ENCODE measurements around the gene MAPK7.

MAPK7 gene

DNA sequence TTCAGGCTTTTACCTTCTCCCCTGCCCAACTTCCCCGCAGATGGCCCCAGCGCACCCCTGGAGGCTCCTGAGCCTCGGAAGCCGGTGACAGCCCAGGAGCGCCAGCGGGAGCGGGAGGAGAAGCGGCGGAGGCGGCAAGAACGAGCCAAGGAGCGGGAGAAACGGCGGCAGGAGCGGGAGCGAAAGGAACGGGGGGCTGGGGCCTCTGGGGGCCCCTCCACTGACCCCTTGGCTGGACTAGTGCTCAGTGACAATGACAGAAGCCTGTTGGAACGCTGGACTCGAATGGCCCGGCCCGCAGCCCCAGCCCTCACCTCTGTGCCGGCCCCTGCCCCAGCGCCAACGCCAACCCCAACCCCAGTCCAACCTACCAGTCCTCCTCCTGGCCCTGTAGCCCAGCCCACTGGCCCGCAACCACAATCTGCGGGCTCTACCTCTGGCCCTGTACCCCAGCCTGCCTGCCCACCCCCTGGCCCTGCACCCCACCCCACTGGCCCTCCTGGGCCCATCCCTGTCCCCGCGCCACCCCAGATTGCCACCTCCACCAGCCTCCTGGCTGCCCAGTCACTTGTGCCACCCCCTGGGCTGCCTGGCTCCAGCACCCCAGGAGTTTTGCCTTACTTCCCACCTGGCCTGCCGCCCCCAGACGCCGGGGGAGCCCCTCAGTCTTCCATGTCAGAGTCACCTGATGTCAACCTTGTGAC is 3.6 kb downstream of the MAPK7 start:
- DNase-seq, result no peak

DNA sequence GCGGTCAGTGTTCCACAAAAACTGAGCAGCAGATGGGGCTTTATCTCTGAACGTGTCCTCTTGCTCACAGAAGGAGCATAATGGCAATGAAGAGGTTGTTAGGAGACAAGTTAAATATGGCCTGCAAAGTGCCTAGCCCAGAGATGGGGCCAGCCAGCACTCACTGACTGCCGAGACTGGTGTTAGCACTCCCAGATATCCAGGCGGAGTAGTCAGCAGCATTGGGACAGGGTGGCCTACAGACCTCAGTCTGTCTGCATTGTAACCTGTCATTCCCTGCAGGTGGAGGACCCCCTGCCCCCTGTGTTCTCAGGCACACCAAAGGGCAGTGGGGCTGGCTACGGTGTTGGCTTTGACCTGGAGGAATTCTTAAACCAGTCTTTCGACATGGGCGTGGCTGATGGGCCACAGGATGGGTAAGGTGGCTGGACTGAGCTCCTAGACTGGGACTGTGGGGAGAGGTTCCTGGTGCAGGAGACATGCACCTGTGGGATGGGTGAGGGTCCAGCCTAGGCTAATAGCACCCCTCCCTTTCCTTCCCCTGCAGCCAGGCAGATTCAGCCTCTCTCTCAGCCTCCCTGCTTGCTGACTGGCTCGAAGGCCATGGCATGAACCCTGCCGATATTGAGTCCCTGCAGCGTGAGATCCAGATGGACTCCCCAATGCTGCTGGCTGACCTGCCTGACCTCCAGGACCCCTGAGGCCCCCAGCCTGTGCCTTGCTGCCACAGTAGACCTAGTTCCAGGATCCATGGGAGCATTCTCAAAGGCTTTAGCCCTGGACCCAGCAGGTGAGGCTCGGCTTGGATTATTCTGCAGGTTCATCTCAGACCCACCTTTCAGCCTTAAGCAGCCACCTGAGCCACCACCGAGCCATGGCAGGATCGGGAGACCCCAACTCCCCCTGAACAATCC is 4.5 kb downstream of the MAPK7 start:
- DNase-seq, result no peak

DNA sequence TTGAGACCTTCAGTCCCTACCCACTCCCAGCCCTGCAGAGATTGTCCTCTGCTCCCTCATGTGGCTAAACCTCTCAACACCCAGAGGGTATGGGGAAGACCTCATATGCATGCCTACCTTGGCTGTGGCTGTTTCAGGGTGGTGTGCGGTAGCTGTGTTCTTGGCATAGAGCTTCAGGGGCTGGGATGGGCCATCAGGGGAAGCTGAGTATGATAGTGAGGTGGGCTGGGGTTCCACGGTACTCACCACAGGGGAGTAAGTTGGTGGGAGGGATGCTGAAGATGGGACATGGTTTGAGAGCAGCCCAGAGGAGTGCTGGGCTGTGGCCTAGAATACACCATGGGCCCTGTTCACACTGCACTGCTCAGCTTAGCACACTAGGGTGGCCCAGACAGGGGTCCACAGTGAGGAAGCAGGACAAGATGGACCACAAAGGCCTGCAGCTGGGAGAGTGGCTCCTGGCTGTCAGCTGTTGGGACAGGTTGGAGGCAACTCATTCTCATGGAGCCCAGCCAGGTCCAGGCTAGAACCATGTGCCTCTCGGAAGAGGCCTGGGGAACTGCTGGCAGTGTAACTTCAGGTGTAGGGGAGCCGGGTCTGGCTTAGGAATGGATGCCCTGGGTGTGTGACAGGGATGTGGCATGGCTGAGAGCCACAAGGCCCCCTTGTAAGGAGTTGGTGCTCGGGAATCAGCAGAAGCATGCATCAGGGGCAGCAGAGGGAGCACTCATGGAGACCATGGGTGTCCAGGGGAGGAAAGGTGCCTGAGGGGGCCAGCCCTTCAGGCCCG is 5.6 kb downstream of the MAPK7 start:
- no peak for DNase-seq

- no peak for DNase-seq
These were observed 6.6 kb downstream of the MAPK7 start for GRCh38 chr17:19384723-19385391.

GRCh38 chr17:19385521-19385983 is 7.3 kb downstream of the MAPK7 start:
- no peak for DNase-seq

DNA sequence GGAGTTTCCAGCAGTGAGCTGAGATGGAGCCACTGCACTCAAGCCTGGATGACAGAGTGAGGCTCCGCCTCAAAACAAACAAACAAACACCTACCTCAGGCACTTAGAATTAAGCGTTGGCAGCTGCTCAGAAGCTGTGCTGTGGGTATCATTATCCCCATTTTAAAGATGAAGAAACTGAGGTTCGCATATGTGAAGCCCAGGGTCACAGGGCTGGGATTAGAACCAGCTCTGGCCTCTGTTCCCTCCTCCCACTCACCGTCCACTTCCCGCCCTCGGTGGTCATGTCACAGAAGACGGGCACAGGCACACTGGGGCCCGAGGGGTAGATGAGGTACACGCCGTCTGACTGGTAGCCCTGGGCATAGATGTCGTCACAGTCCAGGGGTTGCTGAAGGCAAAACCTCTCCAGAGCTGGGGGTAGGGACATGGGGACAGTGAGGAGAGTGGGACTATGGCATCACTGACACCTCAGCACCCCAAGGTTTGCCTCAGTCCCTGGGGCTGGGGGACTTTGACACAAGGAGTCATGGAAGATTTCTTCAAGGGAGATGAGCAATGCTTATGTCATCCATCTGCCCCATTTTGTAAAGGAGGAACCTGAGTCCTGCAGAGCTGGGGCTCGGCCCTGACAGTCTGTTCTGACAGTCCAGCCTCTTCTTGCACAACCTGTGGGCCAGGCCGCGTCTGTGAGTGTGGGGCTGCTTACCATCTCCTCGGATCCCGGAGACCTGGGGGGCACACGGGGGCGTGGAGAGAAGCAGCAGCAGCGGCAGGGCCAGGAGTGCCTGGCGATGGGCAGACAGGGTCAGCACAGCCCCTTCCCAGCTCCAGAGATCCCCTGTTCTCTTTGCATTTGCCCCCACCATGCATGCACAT is 8.0 kb downstream of the MAPK7 start:
- DNase-seq, result no peak

- no peak for DNase-seq
These were observed 8.9 kb downstream of the MAPK7 start, which contains the start of gene MFAP4 for GRCh38 chr17:19386974-19387920. Gene MFAP4 (minus strand): TSS chr17:19387190. CDS start chr17:19387155, 35 bp downstream.

- DNase-seq, result no peak
These were observed 9.7 kb downstream of the MAPK7 start for GRCh38 chr17:19387921-19388521.

DNA sequence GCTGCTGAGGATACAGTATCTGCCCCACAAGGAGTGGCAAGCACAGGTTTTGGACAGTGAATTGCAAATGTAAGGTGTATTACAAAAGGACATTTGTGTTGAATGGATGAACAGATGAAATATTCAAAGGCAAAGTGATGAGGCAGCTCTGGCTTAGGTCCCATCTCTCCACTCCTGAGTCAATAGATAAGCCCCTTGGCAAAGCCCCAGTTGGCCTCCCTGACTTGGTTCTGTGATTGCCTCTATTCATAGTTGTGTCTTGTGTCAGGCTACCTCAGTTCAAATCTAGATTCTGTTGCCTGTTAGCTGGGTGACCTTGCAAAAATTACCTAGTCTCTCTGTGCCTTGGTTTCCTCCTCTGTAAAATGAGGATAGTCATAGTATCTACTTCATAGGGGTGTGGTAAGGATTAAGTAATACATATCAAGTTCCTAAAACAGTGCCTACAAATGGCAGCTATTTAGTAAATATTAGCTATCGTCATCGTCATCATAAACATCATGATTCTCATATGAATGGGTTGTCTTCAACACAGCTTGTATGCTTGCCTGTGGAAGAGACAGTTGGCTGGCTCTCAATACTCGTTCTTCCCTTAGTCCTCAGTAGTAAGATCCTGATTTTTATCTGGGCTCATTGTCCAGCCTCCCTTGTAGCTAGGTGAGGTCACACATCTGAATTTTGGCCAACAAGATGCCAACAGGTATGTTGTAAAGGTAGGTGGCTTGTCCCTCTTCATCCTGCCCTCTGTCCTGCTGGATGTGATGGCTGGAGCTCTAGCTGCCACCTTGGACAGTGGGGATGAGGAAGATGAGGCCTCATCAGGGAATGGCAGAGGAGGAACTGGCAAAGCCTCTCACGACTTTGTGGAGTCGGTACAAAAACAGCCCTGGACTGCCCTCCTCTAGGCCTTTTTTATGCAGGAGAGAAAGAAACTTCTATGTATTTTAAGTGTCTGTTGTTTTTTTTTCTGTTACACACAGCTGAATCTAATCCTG is 10.8 kb downstream of the MAPK7 start:
- DNase-seq, result no peak

GRCh38 chr17:19390951-19391350 is 12.7 kb downstream of the MAPK7 start:
- no peak for DNase-seq

DNA sequence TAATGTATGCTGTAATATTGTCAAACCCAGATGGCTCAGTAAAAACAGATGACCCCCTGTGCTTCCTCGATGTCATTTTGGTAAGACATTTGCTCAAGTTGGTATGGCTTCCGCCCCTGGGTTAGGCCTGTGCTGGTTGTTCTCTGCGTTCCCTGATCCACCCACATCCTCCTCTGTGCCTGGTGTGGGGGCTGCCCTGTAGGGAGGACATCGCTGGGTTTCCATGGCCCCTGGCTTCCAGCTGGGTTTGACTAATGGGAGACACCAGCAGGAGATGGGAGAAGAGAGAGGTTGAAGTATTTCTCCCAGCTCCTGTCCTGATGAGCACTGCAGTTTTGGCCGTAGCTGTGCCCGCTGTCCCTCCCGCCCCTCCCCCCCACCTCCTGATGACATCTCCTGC is 13.1 kb downstream of the MAPK7 start:
- DNase-seq, result no peak

GRCh38 chr17:19392303-19392702 is 14.0 kb downstream of the MAPK7 start:
- no peak for DNase-seq

GRCh38 chr17:19397556-19398041 is 19.3 kb downstream of the MAPK7 start:
- DNase-seq, result no peak

DNA sequence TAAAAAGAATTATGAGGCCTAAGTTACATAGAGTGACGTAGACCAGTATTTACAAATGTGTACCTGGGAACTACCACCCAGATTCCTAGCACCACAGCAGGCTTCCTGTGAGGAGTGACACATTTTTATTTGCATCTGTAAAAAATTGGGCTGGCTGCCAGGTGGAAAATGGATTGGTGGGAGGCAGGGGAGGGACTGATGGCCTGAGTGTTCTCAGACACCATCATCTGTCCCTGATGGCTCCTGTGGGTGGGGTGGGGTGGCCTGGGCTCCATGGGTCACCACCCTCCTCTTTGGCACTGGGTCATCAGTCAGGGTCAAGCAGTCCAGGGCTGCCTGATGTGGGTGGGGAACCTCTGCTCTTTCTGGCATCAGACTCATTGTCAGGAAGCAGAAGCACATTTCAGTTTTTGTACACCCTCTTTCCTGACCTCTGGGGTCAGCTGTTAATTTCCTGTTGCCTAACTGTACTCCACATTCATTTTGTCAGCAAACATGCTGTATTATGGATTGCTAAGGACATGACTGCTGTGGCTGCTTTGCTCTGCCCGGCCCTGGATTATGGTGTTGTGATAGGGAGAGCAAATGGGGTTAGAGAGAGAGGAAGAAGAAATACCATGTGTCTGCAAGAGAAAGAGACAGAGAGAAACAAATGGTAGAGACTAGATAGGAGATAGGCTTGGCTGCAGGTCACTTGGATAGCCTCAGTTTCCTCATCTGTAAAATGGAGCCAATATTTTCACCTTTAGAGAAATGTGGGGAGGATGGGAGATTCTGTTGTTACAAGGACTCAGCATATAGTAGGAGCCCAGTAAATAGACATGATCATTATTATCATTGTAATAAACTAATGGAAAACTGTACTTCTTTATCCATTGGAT is 20.2 kb downstream of the MAPK7 start:
- DNase-seq, result no peak

- DNase-seq, result no peak
These were observed 21.6 kb downstream of the MAPK7 start for GRCh38 chr17:19399750-19400450.

DNA sequence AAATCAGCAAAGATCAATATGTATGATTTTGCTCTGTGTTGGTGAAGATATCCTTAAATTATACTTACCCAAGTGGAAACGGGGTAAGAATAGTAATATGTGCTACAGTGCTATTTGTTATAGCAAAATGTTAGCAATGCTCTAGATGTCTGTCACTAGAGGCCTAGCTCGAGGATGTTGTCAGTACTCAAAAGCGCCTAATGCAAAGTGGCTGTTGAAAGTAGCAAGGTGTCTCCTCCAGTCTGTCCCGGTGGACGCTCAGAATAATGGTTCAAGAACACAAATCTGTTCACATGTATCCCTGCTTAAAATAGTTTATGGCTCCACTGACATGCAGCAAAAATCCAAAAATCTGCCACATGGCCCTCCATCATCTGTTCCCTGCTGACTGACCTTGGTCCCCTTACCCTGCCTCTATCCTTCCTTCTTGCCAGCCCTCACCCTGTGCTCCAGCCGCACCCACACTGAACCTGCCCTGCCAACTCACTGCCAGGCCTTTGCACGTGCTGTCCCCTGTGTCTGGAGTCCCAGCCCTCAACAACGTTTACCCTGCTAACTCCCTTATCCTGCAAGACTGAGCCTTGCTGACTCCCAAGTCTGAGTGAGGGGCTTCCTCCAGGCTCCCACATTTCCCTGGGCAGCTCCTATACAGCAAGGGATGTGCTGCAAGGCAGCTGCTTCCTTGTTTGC is 23.2 kb downstream of the MAPK7 start:
- DNase-seq, result no peak
